Endodermal cell (in vitro differentiated cells): ENCODE data around the gene FHIP1B. TPM values are rescaled to one million over a fixed set of nuclear protein-coding genes. Genes with fewer than 3 reads are reported as not detected.
"Not testable (repeated sequence)": the region's sequence is repeated elsewhere in the genome, so short reads cannot be mapped to it uniquely, and the experiment has no call there.

Source experiments
- DNase-seq: peaks from one replicate; pipeline ENCODE4 v3.0.0-alpha.2; 2017
- H3K27ac ChIP-seq: 2 replicates; pipeline ENCODE4 v1.5.1; 2013; ENCODE audit warnings: mild to moderate bottlenecking, low read depth, low read length, moderate library complexity
- H3K27me3 ChIP-seq: 2 replicates; pipeline ENCODE4 v1.6.1; 2013; ENCODE audit warnings: mild to moderate bottlenecking, low read length, moderate library complexity; ENCODE audit not compliant: insufficient read depth, control insufficient read depth, poor library complexity, severe bottlenecking
- H3K36me3 ChIP-seq: 2 replicates; pipeline ENCODE4 v1.7.0; 2013; ENCODE audit warnings: mild to moderate bottlenecking, low read length, moderate library complexity; ENCODE audit not compliant: control insufficient read depth, insufficient read depth
- H3K4me1 ChIP-seq: one replicate; pipeline ENCODE4 v1.7.0; 2013; ENCODE audit warnings: low read length; ENCODE audit not compliant: control insufficient read depth, insufficient read depth
- H3K4me3 ChIP-seq: 2 replicates; pipeline ENCODE4 v1.5.1; 2013; ENCODE audit warnings: mild to moderate bottlenecking, low read length, moderate library complexity
- H3K9ac ChIP-seq: 2 replicates; pipeline ENCODE4 v1.6.1; 2013; ENCODE audit warnings: mild to moderate bottlenecking, low read length, moderate library complexity; ENCODE audit not compliant: poor library complexity, severe bottlenecking; ENCODE audit errors: extremely low read depth
- H3K9me3 ChIP-seq: 2 replicates; pipeline ENCODE4 v1.6.1; 2013; ENCODE audit warnings: mild to moderate bottlenecking, low read length, moderate library complexity; ENCODE audit not compliant: control insufficient read depth
- H3K27ac Mint-ChIP-seq: 2 replicates; pipeline ENCODE4 v1.8.0; 2020; ENCODE audit warnings: mixed read lengths
- H3K27me3 Mint-ChIP-seq: 2 replicates; pipeline ENCODE4 v1.8.0; 2021; ENCODE audit warnings: mild to moderate bottlenecking, mixed read lengths; ENCODE audit not compliant: insufficient read depth
- H3K36me3 Mint-ChIP-seq: 2 replicates; pipeline ENCODE4 v1.8.0; 2020; ENCODE audit warnings: low read depth, mixed read lengths
- H3K4me1 Mint-ChIP-seq: 2 replicates; pipeline ENCODE4 v1.8.0; 2020; ENCODE audit warnings: mixed read lengths
- H3K4me3 Mint-ChIP-seq: 2 replicates; pipeline ENCODE4 v1.8.0; 2020; ENCODE audit warnings: mild to moderate bottlenecking, moderate library complexity, mixed read lengths
- H3K9me3 Mint-ChIP-seq: 2 replicates; pipeline ENCODE4 v1.8.0; 2020; ENCODE audit warnings: mild to moderate bottlenecking, mixed read lengths
- WGBS, 2 experiments: methylation state at CpG; one replicate each; pipeline versions ENCODE4 v1.1.5 to v1.1.7; 2013; ENCODE audit warnings: missing lambda C conversion rate in 2 of 2, mixed read lengths in 1 of 2; ENCODE audit not compliant: insufficient coverage in 1 of 2, insufficient read length in 1 of 2; 5-methylcytosine and 5-hydroxymethylcytosine counted together
- total RNA-seq, 2 donors: library from RNA; stranded (reverse); fragmentation: NEBNext Ultra II Directional in 1 of 2; extraction: Animal tissue kit (Norgen Biotek cat#: 25700) in 1 of 2; gene quantifications; 2 replicates in 1 of 2; 3 replicates in 1 of 2; pipeline ENCODE4 v1.2.1, GENCODE V29; 2021
- TF ChIP-seq, protein P1 (sequence below): fragments of 200-600 bp; sonication (generic); conservative IDR thresholded peaks from 2 replicates; pipeline ENCODE4 v1.5.0; 2021; ENCODE audit warnings: antibody characterized with exemption, mild to moderate bottlenecking

FHIP1B gene
- total RNA-seq, 2 donors from 2014 or later, result 45.3 to 50.6 TPM

DNA sequence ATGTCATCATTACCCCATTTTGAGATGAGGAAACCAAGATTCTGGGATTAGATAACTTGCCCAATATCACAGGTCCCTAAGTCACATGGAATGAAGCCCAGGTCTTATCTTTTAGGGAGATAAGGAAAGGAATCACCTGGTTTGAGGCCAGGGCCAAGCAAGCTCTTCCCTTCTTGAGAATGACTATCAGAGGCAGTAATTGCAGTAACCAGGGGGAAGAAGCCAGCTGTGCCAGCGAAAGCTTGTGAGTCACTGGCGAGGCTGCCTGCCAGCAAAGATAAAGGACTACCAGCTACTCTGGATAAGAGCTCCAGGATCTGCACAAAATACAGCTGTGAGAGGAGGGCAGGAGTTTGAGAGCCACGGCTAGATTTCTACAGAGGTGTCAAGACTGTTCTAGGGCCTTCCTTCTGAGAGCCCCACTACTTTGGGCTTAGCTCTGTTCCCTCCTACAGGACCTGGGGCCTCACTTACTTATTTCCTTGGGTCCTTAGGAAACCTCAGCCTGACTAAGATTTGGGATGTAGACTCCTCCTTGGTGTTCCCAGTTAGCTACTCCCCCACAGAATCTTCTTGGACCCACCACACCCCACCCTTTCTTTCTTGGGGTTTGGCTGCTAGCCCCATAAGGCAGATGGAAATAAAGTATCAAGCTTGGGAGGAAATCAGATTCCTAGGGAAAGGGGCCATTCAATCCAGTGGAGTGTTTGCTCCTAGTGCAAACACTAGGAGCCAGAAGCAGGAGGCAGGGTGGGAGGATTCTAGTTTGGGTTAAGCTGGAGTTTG lies 15.5 kb upstream of the FHIP1B start:
- DNase-seq, result peak; percentile 81
- Histone ChIP-seq H3K36me3 (no peaks in the 10 kb centered on the region), H3K27ac (no peak overlapping the region), H3K9me3 (peaks cover 4% of the 10 kb centered on the region), H3K9ac (no peak overlapping the region), H3K4me1 (peaks cover 14% of the 10 kb centered on the region), H3K27me3 (peaks cover 2% of the 10 kb centered on the region), H3K4me3 (no peak overlapping the region)
- peak overlapping the region; percentile 91 for H3K27ac Mint-ChIP-seq
- H3K36me3 Mint-ChIP-seq, result peaks cover 3% of the 10 kb centered on the region
- TF ChIP-seq, protein P1, sequence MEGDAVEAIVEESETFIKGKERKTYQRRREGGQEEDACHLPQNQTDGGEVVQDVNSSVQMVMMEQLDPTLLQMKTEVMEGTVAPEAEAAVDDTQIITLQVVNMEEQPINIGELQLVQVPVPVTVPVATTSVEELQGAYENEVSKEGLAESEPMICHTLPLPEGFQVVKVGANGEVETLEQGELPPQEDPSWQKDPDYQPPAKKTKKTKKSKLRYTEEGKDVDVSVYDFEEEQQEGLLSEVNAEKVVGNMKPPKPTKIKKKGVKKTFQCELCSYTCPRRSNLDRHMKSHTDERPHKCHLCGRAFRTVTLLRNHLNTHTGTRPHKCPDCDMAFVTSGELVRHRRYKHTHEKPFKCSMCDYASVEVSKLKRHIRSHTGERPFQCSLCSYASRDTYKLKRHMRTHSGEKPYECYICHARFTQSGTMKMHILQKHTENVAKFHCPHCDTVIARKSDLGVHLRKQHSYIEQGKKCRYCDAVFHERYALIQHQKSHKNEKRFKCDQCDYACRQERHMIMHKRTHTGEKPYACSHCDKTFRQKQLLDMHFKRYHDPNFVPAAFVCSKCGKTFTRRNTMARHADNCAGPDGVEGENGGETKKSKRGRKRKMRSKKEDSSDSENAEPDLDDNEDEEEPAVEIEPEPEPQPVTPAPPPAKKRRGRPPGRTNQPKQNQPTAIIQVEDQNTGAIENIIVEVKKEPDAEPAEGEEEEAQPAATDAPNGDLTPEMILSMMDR, result no peak
- no peak overlapping the region for H3K4me3 Mint-ChIP-seq
- no peaks in the 10 kb centered on the region for H3K27me3 Mint-ChIP-seq
- 65 to 70% methylated on average over 3 of the region's 3 CpGs for WGBS, 2 experiments
- H3K9me3 Mint-ChIP-seq, result peaks cover 2% of the 10 kb centered on the region
- peaks cover 12% of the 10 kb centered on the region for H3K4me1 Mint-ChIP-seq

DNA sequence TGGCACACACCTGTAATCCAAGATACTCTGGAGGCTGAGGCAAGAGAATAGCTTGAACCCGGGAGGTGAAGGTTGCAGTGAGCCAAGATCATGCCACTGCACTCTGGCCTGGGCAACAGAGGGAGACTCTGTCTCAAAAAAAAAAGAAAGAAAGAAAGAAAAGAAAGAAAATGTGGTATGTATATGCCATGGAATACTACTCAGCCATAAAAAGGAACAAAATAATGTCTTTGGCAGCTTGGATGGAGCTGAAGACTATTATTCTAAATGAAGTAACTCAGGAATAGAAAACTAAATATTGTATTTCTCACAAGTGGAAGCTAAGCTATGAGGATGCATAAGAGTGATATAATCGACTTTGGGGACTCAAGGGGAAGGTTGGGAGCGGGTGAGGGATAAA lies 14.5 kb upstream of the FHIP1B start:
- not testable (repeated sequence) for H3K27ac Mint-ChIP-seq, H3K9me3 Mint-ChIP-seq

DNA sequence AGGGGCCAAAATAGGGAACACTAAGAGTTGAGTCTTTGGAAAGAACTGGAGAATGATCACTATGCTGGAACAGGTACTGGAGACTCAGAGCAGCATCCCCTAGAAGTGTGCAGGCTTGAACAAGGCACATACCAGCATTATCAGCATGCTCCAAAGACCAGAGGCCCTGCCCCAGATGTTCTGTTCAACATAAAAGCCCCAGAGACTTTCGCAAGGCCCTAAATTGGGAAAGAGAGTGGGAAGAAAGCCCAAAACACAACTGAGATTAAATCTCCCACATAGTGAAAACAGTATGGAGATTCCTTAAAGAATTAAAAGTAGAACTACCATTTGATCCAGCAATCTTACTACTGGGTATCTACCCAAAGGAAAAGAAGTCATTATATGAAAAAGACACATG lies 13.8 kb upstream of the FHIP1B start:
- Histone ChIP-seq H3K27me3 (no peaks in the 10 kb centered on the region), H3K9me3 (peaks cover 4% of the 10 kb centered on the region), H3K27ac (no peak overlapping the region), H3K4me3 (no peak overlapping the region), H3K36me3 (no peaks in the 10 kb centered on the region), H3K4me1 (peaks cover 14% of the 10 kb centered on the region), H3K9ac (no peak overlapping the region)
- peaks cover 19% of the 10 kb centered on the region for H3K4me1 Mint-ChIP-seq
- H3K9me3 Mint-ChIP-seq, result peaks cover 2% of the 10 kb centered on the region
- H3K4me3 Mint-ChIP-seq, result no peak overlapping the region
- H3K36me3 Mint-ChIP-seq, result peaks cover 3% of the 10 kb centered on the region
- TF ChIP-seq, protein P1, result no peak
- no peaks in the 10 kb centered on the region for H3K27me3 Mint-ChIP-seq
- no peak overlapping the region for H3K27ac Mint-ChIP-seq
- WGBS, 2 experiments, result 88% methylated on average over 1 of the region's 1 CpG; no CpG with 5 or more reads in 1 of the 2 experiments
- DNase-seq, result no peak

More for the DNA sequence above, 14.5 kb upstream of the FHIP1B start:
- not testable (repeated sequence) for H3K4me3 Mint-ChIP-seq, H3K4me3 ChIP-seq, H3K36me3 Mint-ChIP-seq, DNase-seq, H3K27me3 Mint-ChIP-seq, H3K36me3 ChIP-seq, H3K9ac ChIP-seq, H3K9me3 ChIP-seq, H3K27ac ChIP-seq, H3K27me3 ChIP-seq
- peaks cover 14% of the 10 kb centered on the region for H3K4me1 ChIP-seq
- WGBS, 2 experiments, result 88 to 92% methylated on average over 3 of the region's 3 CpGs
- H3K4me1 Mint-ChIP-seq, result peaks cover 12% of the 10 kb centered on the region
